Measurements from ENCODE around the gene SPA17.

DNA sequence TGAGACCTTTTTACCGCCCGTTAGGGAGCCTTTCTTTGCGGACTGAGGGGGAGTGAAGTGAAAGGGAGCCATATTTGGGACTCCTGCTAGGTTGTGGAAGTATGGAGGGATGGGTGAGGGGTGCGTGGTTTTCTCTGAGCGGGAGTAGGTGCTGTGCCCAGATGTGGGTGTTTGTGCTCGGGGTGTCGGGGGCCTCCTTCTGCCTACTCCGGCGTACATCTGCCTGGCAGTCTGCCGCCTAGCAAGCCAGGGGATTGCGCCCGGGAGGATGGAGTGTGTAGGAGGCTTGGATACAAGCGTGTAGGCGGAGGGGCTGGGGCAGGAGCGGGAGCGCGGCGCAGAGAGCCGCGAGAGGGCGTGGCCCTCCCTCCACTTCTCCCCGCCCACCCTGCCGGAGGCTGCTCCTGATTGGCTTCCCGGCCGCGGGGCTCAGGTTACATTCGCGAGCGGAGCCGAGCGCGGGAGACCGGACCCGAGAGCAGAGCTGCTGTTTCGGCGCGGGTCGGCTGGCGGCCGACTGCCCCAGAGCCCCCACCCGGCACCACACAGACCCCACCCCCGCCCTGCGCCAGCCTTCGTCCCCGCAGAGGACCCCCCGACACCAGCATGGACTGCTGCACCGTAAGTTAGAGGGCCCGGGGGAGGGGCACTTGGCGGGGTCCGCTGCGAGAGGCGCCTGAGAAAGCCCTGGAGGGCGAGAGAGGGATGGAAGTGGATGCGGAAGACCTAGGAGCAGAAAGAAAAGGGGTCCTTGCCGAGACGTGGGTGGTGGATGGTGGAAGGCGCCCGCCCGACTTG is 66.0 kb downstream of the SPA17 start, which contains the start of gene NRGN:
- TF ChIP-seq POLR2A (IDR thresholded peaks at IDR 0.05), result no peak
- TF ChIP-seq, protein P1, sequence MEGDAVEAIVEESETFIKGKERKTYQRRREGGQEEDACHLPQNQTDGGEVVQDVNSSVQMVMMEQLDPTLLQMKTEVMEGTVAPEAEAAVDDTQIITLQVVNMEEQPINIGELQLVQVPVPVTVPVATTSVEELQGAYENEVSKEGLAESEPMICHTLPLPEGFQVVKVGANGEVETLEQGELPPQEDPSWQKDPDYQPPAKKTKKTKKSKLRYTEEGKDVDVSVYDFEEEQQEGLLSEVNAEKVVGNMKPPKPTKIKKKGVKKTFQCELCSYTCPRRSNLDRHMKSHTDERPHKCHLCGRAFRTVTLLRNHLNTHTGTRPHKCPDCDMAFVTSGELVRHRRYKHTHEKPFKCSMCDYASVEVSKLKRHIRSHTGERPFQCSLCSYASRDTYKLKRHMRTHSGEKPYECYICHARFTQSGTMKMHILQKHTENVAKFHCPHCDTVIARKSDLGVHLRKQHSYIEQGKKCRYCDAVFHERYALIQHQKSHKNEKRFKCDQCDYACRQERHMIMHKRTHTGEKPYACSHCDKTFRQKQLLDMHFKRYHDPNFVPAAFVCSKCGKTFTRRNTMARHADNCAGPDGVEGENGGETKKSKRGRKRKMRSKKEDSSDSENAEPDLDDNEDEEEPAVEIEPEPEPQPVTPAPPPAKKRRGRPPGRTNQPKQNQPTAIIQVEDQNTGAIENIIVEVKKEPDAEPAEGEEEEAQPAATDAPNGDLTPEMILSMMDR (IDR thresholded peaks at IDR 0.05), result no peak

All from tibial nerve (tissue), 3 donors.